ENCODE data around the gene GRB10.

DNA sequence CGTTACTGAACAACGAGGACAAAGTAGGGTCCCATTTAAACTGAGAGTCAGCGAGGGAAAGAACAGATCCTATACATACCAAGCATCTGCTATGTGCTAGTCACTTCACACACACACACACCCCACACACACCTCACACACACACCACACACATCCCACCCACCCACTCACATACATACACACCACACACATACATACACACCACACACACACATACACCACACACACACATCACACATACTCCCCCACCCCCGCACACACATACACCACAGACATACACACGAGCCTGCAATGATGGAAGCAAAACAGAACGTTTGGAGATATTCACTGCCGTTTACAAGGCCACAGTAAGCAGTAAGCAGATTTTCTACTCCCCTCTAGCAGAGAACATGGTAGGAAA, 607 bp upstream of the GRB10 start:
- TF ChIP-seq POLR2A (IDR thresholded peaks at IDR 0.05; ENCODE audit: low read depth, low read length) (no peak), POLR2AphosphoS5 (IDR thresholded peaks at IDR 0.05; ENCODE audit: low read depth, low read length) (no peak), PAX5 (IDR thresholded peaks at IDR 0.05; ENCODE audit: insufficient read depth, low read length, severe bottlenecking) (no peak), SPI1 (IDR thresholded peaks at IDR 0.05; ENCODE audit: low read depth, low read length) (no peak)

All from GM12891 (cell line).